Islet precursor cell (in vitro differentiated cells): ENCODE data around the gene ZNF429.
"Not testable (repeated sequence)": the region's sequence is repeated elsewhere in the genome, so short reads cannot be mapped to it uniquely, and the experiment has no call there.

Source experiments
- DNase-seq: peaks from one replicate; pipeline ENCODE4 v3.0.0-alpha.2; 2018

ZNF429 gene

DNA sequence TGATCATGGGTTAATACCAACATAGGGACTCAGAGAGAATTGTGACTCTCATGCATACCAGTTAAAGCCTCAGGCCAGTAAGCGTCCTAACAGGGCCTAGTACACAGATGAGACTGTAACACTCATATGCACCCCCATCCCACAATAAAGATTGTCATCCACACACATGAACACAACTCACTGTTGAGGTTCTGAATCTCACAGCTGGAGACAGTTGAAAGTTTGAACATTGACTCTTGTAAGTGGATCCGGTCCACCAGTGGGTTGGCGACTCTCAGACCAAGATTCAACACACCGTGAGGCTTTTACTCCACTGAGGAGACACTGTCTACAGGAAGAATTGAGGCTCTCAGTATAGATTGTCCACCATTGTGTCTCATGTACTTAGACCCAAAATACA lies 88.1 kb downstream of the ZNF429 start:
- no peak for DNase-seq

DNA sequence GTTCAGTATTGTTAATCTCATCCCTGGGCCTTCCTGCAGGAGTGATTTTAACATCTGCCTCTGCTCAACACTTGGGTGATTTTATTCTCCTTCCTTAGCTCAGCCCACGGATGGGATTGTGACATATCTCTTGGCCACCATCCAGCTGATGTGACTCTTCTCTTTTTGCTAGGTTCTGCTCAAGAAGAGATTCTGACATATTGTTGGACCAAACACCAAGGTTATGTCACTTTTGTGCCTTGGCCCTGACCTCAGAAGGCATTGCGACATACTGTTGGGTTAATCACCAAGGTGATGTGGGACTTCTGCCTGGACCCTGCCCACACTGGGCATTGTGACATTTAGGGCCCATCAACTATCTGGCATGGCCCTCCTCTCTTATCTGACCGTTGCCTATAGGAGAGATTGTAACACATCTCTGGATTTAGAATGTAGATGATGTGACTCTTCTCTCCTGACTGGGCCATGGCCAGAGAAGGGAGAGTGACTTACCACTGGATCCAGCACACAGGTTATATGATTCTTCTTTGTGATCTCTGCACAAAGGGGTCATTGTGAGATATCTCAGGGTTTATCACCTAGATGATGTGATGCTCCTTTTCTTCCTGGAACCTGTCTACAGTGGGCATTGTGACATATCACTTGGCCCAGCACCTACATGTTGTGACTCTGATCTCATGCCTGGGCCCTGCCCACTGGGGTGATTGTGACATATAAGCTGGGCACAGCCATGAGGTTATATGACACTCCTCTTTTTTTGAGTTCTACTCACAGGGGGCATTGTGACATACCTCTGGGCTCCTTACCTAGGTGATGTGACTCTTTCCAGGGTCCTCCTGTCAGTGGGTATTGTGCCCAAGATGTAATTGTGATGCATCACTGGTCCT lies 88.8 kb downstream of the ZNF429 start:
- DNase-seq = no peak

DNA sequence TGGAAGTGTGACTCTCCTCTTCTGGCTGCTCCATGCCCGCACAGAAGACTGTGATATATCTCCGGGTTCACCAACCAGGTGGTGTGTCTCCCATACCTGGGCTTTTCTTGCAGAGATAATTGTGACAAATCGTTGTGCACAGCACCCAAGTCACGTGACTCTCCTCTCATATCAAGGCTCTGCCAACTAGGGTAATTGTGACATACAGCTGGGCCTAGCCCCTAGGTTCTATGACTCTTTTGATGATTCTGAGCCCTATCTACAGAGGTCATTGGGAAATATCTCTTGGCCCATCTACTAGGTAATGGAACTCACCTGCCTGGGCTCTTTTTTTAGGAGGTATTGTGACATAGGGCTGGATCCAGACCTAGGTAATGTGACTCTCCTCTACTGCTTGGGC lies 89.8 kb downstream of the ZNF429 start:
- no peak for DNase-seq

- no peak for DNase-seq
Measured at GRCh38 chr19:21602082-21602658, 96.8 kb downstream of the ZNF429 start.

- DNase-seq = not testable (repeated sequence)
Measured at GRCh38 chr19:21602659-21603430, 97.4 kb downstream of the ZNF429 start.

DNA sequence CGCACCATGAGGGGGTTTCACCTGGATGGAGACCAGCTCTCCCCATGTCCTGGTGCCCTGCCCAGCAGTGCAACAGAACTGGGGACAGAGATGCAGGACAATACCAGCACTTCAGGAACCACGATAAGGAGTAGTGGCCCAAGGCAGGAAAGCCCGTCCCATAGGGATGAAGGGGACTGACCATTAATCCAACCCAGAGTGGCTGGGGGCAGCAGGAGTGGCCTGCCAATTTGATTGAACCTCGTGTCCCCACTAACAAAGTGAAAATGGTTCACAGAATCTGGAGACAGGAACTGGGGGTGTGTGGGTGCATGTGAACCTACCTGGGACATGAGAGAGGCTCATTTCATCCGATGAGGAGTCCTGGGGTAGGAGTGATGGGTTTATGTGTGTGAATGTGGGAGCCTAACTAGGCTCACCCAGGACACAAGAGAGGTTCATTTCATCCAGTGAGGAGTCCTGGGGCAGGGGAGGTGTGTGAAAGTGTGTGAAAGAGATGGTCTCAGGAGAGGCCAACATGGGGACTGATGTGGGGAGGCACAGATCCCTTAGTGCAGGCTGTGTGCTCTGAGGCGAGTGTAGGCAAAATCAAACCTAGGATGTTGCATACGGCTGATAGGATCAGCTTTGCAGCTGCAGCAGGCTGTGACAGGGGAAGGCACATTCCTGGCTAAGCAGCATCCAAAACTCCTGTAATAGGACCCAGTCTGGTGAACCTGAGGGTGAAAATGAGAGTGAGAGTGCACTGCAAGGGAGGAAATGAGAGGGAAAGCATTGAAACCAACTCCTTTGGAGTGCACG lies 98.2 kb downstream of the ZNF429 start:
- DNase-seq = no peak

- DNase-seq = no peak
Measured at GRCh38 chr19:21604351-21604926, 99.0 kb downstream of the ZNF429 start.
